ENCODE measurements around the gene LRRC52.

DNA sequence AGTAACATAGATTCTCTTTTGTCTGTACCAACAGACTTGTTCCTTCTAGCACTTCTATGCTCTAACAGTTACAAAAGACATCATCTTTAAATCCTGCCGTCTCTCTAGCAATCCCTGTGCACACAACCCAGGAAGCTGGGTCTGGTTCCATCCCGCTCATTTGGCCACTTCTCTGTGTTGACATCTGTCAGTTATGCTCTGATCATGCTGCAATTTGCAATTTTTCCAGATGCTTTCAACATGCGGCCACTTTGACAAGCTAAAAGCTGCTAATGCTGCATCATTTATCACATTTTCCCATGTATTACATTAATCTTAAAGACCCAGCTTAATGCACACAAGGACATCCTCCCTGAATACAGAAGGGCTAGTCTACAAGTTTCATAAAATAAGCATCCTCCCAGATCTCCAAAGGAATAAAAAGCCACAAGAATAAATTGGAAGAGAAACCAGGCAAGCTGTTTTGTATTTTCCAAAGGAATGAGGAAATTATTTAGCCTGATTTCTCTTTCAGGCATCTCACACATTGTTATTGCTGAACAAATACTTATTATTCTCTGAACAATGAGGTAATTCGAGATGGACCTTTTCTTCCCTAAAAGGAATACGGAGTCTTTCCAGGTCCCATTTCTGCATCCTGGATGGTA, 19.0 kb upstream of the LRRC52 start:
- TF ChIP-seq REST (IDR thresholded peaks at IDR 0.05; ENCODE audit: insufficient read depth in 1 of 2, low read depth in 2 of 2, low read length in 2 of 2) (no peak), TAF1 (IDR thresholded peaks at IDR 0.05; ENCODE audit: borderline replicate concordance, insufficient read depth, low read length) (no peak), POLR2AphosphoS5 (IDR thresholded peaks at IDR 0.05; ENCODE audit: low read depth, low read length) (no peak)
